ENCODE results near the gene AFF3.

The AFF3 gene

DNA sequence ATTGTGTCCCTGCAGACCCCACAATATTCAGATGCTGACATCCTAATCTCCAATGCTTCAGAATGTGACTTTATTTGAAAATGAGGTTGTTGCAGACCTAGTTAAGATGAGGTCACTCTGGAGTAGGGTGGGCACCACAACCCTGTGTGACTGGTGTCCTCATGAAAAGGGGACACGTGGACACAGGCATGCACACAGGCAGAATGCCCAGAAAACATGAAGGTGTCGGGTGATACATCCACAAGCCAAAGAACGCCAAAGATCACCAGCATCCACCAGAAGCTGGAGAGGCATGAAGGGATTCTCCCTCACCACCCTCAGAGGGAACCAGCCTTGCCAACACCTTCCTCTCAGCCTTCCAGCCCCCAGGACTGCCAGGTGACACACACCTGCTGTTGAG is 69.3 kb downstream of the AFF3 start (continued):
- TF ChIP-seq GLIS3 (CRISPR knock-in tag; IDR thresholded peaks at IDR 0.05) (no peak), ESRRG (CRISPR knock-in tag; IDR thresholded peaks at IDR 0.05) (no peak), ZFP3 (CRISPR knock-in tag; IDR thresholded peaks at IDR 0.05) (no peak), TOX (CRISPR knock-in tag; IDR thresholded peaks at IDR 0.05; ENCODE audit: borderline replicate concordance) (no peak)

DNA sequence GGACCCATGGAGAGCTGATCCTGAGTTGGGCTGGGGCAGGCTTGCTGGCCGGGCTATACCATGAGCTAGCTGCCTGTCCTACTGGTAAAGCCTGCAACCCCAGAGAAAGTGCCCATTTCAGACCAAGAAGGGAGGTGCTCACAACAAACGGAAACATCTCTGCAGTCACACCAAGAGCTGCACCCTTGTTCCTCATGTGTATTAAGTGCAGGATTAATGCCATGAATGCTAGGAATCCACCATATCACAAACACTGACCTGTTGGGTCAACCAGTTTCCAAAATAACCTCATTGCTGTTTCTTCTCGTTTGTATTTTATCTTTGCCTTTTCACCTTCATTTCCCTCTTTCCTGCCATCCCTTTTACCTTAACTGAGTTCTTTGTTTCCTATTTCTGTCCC is 69.9 kb downstream of the AFF3 start:
- ATAC-seq: no peak
- TF ChIP-seq GLIS3 (CRISPR knock-in tag; IDR thresholded peaks at IDR 0.05) (no peak), ARNTL (CRISPR knock-in tag; IDR thresholded peaks at IDR 0.05; ENCODE audit: borderline replicate concordance, low read depth) (no peak), RARB (CRISPR knock-in tag; IDR thresholded peaks at IDR 0.05) (no peak), BACH2 (CRISPR knock-in tag; IDR thresholded peaks at IDR 0.05; ENCODE audit: borderline replicate concordance) (no peak), ZC3H10 (CRISPR knock-in tag; IDR thresholded peaks at IDR 0.05) (no peak)

DNA sequence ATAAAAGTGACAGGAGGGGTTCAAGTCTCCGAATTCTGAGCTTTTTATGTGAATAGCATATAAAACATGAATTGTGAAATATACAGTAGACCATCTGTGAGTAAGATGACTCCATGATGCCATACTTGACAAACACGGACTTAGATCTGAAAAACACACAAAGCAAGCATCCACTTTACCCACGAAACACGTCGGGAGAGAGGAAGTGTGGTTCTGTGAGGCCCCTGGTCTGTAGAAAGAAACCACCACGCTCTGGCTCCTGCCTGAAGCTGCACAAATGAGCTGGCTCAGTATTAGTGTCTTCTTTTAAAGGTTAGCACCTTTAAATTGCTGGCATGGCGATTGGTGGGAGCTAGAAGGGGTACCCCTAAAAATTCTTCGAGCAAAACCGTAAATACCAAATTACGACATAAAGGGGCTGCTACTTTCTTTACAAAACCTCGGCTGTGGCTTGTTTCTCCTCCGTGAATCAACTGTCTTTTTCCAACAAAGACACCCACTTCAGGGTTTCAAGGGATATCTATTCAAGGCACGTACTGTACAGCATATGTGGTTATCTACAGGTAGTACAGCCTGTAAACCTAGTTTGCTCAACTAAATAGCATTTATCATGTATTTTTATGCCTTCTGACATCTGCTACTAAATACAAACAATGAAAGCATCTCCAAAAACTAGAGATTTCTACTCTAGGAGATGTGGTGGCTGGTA is 70.9 kb downstream of the AFF3 start:
- no peak for TF ChIP-seq ZC3H10 (CRISPR knock-in tag; IDR thresholded peaks at IDR 0.05)
- TF ChIP-seq OSR1 (CRISPR knock-in tag; IDR thresholded peaks at IDR 0.05): no peak
- TF ChIP-seq ISL1 (CRISPR knock-in tag; IDR thresholded peaks at IDR 0.05): no peak
- TF ChIP-seq, protein P1, sequence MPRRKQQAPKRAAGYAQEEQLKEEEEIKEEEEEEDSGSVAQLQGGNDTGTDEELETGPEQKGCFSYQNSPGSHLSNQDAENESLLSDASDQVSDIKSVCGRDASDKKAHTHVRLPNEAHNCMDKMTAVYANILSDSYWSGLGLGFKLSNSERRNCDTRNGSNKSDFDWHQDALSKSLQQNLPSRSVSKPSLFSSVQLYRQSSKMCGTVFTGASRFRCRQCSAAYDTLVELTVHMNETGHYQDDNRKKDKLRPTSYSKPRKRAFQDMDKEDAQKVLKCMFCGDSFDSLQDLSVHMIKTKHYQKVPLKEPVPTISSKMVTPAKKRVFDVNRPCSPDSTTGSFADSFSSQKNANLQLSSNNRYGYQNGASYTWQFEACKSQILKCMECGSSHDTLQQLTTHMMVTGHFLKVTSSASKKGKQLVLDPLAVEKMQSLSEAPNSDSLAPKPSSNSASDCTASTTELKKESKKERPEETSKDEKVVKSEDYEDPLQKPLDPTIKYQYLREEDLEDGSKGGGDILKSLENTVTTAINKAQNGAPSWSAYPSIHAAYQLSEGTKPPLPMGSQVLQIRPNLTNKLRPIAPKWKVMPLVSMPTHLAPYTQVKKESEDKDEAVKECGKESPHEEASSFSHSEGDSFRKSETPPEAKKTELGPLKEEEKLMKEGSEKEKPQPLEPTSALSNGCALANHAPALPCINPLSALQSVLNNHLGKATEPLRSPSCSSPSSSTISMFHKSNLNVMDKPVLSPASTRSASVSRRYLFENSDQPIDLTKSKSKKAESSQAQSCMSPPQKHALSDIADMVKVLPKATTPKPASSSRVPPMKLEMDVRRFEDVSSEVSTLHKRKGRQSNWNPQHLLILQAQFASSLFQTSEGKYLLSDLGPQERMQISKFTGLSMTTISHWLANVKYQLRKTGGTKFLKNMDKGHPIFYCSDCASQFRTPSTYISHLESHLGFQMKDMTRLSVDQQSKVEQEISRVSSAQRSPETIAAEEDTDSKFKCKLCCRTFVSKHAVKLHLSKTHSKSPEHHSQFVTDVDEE (CRISPR knock-in tag; IDR thresholded peaks at IDR 0.05): no peak
- TF ChIP-seq BACH2 (CRISPR knock-in tag; IDR thresholded peaks at IDR 0.05; ENCODE audit: borderline replicate concordance): no peak
- ATAC-seq: no peak

- ATAC-seq: no peak
- TF ChIP-seq CSRNP3 (CRISPR knock-in tag; IDR thresholded peaks at IDR 0.05) (no peak), SNAI2 (CRISPR knock-in tag; IDR thresholded peaks at IDR 0.05) (no peak), ZNF565 (CRISPR knock-in tag; conservative IDR thresholded peaks at IDR 0.05; ENCODE audit: low read depth) (no peak), ZC3H10 (CRISPR knock-in tag; IDR thresholded peaks at IDR 0.05) (no peak), ISL1 (CRISPR knock-in tag; IDR thresholded peaks at IDR 0.05) (no peak), TOX (CRISPR knock-in tag; IDR thresholded peaks at IDR 0.05; ENCODE audit: borderline replicate concordance) (no peak), RARB (CRISPR knock-in tag; IDR thresholded peaks at IDR 0.05) (no peak), ZNF8 (CRISPR knock-in tag; IDR thresholded peaks at IDR 0.05) (no peak), ESRRG (CRISPR knock-in tag; IDR thresholded peaks at IDR 0.05) (no peak), GLIS3 (CRISPR knock-in tag; IDR thresholded peaks at IDR 0.05) (no peak), OSR1 (CRISPR knock-in tag; IDR thresholded peaks at IDR 0.05) (no peak), ARNTL (CRISPR knock-in tag; IDR thresholded peaks at IDR 0.05; ENCODE audit: borderline replicate concordance, low read depth) (no peak), ZNF70 (CRISPR knock-in tag; IDR thresholded peaks at IDR 0.05) (no peak), PPARA (CRISPR knock-in tag; IDR thresholded peaks at IDR 0.05; ENCODE audit: borderline replicate concordance) (no peak), ZFP30 (CRISPR knock-in tag; IDR thresholded peaks at IDR 0.05) (no peak), CSDC2 (CRISPR knock-in tag; IDR thresholded peaks at IDR 0.05) (no peak)
- TF ChIP-seq, protein P2, sequence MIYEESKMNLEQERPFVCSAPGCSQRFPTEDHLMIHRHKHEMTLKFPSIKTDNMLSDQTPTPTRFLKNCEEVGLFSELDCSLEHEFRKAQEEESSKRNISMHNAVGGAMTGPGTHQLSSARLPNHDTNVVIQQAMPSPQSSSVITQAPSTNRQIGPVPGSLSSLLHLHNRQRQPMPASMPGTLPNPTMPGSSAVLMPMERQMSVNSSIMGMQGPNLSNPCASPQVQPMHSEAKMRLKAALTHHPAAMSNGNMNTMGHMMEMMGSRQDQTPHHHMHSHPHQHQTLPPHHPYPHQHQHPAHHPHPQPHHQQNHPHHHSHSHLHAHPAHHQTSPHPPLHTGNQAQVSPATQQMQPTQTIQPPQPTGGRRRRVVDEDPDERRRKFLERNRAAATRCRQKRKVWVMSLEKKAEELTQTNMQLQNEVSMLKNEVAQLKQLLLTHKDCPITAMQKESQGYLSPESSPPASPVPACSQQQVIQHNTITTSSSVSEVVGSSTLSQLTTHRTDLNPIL (CRISPR knock-in tag; IDR thresholded peaks at IDR 0.05; ENCODE audit: low read depth): no peak
- TF ChIP-seq, protein P3, sequence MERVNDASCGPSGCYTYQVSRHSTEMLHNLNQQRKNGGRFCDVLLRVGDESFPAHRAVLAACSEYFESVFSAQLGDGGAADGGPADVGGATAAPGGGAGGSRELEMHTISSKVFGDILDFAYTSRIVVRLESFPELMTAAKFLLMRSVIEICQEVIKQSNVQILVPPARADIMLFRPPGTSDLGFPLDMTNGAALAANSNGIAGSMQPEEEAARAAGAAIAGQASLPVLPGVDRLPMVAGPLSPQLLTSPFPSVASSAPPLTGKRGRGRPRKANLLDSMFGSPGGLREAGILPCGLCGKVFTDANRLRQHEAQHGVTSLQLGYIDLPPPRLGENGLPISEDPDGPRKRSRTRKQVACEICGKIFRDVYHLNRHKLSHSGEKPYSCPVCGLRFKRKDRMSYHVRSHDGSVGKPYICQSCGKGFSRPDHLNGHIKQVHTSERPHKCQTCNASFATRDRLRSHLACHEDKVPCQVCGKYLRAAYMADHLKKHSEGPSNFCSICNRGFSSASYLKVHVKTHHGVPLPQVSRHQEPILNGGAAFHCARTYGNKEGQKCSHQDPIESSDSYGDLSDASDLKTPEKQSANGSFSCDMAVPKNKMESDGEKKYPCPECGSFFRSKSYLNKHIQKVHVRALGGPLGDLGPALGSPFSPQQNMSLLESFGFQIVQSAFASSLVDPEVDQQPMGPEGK (CRISPR knock-in tag; IDR thresholded peaks at IDR 0.05; ENCODE audit: borderline replicate concordance): no peak
- TF ChIP-seq, protein P4, sequence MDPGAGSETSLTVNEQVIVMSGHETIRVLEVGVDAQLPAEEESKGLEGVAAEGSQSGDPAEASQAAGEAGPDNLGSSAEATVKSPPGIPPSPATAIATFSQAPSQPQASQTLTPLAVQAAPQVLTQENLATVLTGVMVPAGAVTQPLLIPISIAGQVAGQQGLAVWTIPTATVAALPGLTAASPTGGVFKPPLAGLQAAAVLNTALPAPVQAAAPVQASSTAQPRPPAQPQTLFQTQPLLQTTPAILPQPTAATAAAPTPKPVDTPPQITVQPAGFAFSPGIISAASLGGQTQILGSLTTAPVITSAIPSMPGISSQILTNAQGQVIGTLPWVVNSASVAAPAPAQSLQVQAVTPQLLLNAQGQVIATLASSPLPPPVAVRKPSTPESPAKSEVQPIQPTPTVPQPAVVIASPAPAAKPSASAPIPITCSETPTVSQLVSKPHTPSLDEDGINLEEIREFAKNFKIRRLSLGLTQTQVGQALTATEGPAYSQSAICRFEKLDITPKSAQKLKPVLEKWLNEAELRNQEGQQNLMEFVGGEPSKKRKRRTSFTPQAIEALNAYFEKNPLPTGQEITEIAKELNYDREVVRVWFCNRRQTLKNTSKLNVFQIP (CRISPR knock-in tag; IDR thresholded peaks at IDR 0.05; ENCODE audit: borderline replicate concordance, low read depth): no peak
- TF ChIP-seq, protein P1 (CRISPR knock-in tag; IDR thresholded peaks at IDR 0.05): no peak
Measured at GRCh38 chr2:100070078-100070477, 72.3 kb downstream of the AFF3 start.

All from SK-N-SH treated with all-trans-retinoic acid at 6 μM for 48 hours (cell line).